HG02623 (cell line): ENCODE measurements around the gene SLC7A6OS.

Source experiments
- ATAC-seq: cut with Tn5 transposase; IDR thresholded peaks from one replicate; pipeline ENCODE4 v1.9.1; 2021; ENCODE audit warnings: moderate library complexity; ENCODE audit not compliant: unreplicated experiment

Gene SLC7A6OS

DNA sequence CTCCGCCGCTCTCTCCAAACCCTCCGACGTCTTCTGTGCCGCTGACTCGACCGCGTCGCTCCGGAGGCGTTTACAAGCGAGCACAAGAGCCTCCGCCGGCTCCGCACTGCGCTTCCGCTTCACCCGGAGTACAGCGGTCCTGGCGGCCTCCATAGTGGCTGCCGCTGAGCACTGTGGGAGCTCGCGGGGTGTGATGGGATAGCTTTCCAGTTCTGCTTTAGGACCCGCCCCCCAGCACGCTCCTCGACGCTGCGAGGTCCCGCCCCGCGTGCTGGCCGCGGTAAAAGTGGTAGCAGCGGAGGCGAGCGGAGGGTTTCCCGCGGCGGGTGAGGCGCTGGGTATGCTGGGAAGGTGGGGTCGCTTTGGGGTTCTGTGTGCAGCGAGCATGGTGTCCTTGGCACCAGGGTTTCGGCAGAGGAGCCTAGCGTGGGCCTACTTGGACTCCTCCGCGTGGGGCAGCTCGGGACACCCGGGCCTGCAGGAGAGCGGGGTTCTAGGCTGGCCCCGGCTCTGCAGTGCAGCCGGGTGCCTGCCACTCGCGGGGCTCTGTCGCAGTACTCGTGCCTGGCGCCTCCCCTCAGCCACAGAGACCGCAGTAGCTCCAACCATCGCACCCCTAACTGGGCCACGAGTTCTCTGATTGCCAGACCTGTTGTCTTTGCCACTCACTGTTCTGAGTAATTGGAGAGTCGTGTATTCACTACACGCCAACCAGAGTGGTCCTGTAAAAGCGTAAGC lies at the start of gene SLC7A6OS, which contains the start of gene PRMT7:
TSS of gene SLC7A6OS (minus strand) at position 173 of the 738 bp plus-strand sequence. CDS start at position 153, 20 bp downstream.
TSS of gene PRMT7 (plus strand) at position 246 of the 738 bp plus-strand sequence. CDS start 4,961 bp downstream, outside the sequence.
- ATAC-seq: peak; percentile 91

DNA sequence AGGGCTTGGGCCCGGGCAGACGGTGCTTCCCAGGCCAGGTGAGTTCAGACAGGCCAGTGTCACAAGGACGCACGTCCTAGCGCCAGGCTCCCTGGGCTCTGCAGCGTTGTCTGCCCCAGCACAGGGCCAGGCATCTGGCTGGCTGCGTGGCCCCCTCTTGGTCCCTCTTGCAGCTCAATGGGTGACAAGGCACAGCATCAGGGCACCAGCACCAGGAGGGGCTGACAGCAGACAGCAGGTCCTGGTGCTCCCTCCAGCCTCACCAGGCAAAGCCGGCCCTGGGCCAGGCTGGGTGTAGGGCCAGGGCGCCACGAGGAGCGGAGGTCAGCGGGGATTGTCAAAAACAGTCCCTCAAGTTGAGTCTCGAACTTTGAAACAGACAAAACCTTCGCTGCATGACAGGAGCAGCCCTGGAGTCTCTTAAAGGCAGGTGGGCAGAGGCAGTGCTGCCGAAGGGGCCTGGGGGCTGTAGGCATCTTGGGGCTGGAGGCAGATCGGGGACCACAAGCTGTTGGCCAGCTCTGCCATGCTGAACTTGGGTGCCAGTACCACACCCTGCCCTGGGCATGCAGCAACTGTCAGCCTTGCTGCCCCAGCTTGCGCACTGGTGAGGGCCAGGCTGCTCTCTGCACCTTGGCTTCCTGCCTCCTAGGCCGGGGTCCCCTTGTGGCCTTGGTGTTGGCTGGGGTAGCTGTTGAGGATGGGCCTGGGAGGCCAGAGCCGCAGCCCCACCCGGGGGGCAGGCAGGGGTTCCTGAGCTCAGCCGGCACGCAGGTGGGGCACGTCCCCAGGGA lies 48.8 kb upstream of the SLC7A6OS start:
- ATAC-seq: no peak

DNA sequence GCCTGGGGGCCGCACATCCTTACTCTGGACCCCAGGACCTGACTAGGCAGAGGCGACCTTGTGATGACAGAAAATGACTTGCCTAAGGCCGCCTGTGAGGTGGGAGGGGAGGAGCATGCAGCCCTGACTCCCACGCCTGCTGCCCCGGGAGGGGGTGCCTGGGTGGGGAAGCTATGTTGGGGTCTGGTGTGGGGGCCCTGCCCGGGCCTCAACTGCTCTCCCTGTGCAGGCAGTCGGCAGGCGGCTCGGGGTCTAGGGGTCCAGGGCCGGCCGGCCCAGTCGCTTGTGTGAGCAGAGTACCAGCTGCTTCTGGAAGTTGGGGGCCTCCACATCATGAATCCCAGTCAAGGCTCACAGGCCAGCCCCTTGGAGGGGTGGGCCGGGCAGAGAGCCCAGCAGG lies 48.2 kb upstream of the SLC7A6OS start:
- ATAC-seq: no peak

DNA sequence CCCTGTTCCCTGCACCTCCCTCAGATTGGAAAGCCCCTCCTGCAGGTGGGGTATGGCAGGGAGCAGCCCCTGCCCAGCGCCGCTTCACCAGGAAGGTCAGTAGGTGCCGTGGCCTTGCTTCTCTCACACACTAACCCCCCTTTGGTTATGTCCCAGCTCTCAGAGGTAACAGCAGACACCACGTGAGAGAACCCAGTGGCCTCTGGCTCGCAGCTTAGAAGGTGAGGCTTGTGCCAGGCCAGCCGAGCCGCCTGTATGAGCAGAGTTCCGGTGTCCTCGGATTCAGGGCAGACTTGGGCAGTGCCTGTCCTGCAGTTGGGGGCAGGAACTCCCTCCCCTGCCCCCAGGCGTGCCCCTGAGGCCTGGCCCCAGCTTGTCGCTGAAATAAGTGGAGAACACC lies 47.2 kb upstream of the SLC7A6OS start:
- ATAC-seq: no peak

DNA sequence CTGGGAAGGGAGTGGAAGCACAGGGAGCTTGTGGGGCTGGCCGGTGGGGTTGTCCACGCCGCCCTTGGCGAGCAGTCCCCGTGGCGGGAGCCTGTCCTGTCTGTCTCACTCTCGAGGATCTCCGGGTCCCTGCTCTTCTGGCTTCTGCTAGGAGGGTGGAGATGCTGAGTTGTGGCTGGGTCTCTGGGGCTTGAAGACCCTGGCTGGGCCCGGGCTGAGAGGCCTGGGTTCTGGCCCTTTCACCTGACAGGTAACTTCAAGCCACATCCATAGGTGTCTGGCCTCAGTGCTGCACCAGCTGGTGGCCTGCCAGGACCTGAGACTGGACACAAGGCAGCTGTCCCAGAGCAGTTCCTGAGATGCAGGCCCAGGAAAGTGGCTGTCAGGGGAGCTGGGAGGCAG lies 46.8 kb upstream of the SLC7A6OS start:
- ATAC-seq: no peak

DNA sequence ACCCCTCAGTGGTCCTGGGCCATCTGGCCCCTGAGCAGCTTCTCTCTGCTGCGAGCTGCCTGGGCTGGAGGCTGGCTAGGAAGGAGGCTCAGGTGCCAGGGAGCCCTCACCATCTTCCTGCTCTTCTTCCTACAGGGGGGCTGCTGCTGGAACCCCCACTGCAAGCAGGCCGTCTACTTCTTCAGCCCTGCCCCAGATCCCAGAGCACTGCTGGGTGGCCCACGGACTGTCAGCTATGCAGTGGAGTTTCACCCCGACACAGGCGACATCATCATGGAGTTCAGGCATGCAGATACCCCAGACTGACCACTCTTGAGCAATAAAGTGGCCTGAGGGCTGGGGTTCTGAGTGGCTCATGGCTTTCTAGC lies 46.2 kb upstream of the SLC7A6OS start:
- no peak for ATAC-seq

DNA sequence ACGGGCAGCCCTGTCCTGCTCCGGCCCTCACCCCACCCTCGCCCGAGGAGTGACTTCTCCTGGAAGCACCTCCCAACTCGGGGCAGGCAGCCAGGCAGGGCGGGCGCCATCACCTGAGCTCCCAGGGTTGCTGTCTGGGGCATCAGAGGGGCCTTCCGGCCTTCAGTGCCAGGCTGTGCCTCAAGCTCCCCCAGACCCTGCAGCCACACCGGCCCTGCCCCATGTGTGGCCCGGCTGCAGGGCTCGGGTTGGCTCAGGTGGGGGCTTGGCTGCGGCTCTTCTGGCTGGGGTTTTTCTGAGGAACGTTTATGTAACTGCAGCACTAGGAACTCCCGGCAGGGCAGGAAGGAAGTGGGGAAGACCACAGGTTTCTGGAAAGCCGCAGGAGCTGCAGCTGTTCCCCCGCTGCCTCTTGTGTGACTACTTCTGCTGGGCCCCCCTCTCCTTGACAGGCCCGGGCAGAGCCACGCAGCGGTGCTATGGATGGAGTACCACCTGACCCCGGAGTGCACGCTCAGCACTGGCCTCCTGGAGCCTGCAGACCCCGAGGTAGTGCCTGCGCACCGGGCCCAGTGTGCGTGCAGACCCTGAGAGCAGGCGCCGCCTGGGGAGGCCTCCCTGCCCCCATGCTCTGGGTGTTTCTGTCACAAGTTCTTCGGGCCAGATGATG lies 45.6 kb upstream of the SLC7A6OS start:
- peak; percentile 82 for ATAC-seq

DNA sequence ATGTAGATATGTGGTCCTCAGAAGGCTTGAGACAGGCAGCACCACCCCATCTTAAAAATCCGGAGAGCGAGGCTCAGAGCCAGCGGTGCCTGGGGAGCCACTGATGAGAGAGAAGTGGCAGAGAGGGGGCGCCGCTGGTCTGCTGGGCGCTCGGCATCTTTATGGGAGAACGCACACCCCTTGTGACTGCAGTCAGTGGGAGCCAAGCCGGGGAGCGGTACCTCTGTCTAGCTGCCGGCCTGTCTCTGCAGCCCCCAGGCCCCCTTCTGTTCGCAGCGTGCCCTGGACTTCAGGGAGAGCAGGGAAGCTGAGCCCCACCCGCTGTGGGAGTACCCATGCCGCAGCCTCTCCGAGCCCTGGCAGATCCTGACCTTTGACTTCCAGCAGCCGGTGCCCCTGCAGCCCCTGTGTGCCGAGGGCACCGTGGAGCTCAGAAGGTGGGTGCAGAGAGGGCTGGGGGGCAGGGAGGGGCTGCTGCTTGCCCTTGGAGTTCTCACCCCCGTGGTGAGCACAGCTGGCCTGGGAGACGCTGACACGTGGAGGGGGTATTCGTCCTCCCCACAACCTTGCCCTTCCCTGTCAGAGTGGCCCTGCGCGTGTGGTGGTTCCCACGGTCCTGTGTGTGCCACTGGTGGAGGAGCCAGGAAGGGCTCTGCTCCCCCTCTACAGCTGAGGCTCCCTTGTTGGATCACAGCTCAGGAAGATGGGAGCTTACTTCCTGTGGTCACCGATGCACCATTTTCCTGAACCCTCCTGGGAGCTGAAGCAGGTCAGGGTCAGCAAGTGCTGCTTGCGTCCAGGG lies 44.9 kb upstream of the SLC7A6OS start:
- ATAC-seq: no peak

DNA sequence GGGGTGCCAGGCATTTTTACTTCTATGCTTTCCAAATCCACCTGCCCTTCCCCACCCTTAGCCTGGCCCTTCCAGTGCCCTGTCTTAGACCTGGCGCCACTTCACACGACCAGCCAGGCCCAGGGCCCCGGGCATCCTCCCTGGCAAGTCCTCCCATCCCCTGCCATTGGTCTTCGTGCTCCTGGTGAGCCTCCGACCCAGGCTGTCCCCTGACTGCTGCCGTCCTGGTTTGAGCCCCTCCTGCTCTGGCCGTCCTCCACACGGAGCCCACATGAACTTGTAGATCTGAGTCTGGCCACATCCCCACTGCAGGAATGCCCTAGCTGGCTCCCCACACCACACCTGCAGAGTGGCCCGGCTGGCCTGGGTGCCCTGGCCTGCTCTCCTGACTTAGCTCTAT lies 44.1 kb upstream of the SLC7A6OS start:
- no peak for ATAC-seq

DNA sequence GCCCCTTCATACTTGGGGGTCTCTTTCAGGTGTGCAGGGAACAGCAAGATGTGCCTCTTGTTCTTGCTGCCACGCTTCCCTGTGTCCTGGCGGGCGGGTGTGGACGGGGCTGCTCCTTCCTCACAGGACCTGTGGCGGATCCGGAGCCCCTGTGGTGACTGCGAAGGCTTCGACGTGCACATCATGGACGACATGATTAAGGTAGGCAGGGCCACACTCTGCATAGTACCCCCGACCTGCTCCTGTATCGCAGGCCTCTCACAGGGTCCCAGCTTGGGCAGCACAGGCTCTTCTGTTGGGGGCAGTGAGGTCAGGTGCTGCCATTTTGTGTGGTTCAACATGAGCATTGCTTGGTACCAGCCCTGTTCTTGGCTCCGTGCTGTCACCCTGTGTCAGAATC lies 42.6 kb upstream of the SLC7A6OS start:
- ATAC-seq: no peak

DNA sequence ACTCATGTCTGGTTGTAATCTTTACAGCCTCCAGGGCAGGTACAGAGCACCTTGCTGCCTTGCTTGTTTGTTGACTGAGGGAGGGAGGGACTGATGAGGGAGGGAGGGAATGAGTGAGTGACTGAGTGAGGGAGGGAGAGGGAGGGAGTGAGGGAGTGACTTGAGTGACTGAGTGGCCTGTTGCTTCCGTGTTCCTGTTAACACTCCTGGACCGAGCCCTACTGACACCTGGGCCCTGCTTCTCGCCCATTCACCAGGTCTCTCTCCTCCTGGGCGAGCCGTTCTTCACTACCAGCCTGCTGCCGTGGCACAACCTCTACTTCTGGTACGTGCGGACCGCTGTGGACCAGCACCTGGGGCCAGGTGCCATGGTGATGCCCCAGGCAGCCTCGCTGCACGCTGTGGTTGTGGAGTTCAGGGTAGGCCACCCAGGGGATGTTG lies 41.3 kb upstream of the SLC7A6OS start:
- ATAC-seq: no peak

DNA sequence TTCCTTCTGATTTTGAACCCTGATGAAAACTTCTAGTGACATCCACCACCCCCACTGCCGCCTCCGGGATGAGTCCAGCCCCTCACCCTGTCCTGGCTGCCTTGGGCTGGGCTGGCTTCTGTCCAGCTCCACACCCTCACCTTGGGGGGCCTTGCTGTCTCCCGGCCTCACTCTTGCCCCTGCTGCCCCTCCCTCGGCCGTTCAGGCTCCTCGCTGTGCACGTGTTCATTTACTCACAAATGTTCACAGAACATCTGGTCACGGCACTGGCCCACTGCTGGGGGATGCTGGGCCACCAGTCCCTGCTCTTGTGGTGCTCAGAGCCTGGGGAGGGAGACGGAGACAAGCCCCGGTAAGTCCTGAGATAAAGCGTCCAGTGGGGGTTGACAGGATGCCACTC lies 40.7 kb upstream of the SLC7A6OS start:
- ATAC-seq: no peak

DNA sequence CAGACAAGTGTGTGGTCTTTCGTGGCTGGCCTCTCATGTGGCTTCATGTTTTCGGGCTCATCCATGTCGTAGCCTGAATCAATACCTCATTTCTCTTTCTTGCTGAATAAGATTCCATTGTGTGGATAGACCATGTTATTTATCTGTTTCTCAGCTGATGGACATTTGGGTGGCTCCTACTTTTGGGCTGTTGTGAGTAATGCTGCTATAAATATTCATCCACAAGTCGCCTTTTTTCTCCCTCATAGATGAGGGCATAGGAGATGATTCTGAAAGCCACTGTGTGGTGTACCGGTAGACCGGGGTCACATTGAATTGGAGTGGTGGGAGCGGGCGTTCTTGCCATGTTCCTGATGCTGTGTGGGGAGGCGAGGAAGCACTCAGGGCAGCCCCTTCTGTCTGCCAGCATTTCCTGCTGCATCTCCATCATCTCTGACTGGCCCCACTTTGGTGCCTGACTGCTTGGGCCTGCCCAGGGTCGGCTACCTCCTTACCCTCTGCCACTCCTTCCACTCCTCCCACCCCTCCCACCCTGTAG lies 40.1 kb upstream of the SLC7A6OS start:
- no peak for ATAC-seq

DNA sequence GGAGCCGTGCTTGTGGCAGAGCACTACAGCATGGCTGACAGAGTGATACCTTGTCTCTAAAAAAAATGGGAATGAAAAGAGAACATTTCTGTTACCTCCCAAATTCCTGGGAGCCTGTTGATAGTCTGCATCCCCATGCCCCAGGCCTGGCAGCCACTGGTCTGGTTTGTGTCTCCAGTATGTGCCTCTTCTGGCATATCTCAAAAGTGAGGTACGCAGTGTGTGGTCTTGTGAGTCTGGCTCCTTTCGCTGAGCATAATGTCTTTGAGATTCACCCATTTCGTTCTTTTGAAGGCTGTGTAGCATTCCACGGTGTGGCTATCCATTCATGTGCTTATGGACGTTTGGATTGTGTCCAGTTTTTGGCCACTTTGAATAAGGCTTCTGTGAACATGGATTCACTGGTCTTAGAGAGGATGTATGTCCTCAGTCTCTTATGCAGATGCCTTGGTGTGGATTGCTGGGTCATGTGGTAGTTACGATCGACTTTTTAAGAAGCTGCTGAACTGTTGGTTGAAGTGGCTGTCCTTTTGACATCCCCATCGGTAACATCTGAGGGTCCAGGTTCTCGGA lies 39.2 kb upstream of the SLC7A6OS start:
- no peak for ATAC-seq

DNA sequence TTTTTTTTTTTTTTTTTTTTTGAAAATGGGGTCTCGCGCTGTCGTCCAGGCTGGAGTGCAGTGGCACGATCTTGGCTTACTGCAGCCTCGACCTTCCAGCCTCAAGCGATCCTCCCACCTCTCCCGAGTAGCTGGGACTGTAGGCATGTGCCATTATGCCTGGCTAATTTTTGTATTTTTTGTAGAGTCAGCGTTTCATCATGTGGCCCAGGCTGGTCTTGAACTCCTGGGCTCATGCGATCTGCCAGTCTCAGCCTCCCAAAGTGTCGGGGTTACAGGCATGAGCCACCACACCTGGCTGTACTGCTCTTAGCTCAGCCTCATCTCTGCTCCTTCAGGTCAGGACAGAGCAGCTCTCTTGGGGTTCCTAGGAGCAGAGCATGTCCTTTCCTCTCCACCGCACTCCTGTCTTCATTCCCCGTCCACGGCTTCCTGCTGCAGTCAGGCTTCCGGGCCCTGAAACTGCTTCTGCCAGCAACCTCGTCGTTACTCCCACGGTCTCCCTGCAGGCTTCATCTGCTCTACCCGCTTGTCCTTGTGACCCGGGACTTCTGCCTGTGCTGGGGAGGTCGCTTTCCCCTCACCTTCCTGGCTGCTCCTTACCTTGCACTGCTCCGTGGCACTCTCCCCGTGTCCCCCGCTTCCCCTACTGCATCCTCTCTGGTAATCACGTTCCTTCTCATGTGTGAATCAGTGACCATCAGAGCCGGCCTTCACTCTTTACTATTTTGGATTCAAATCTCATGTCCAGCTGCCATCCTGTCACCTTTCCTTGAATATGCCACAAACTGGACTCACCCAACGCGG lies 38.1 kb upstream of the SLC7A6OS start:
- ATAC-seq: no peak

DNA sequence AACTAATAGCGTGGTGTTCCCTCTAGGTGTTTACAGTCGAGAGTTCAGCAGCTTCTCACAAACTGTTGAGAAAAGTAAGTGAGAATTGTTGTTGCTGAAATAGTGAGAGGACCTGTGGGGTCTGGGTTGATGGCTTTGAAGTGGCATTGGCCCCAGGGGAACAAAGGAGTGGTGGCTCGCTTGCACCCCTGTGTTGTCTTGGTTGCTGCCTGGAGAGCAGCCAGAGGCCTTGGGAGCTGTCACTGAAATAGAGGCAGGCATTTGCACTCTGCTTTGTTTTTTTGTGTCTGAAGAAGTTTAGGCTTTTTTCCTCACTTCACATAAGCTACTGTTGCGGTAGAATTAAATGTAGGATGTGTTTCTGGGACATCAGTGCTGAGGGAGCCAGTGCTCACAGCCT lies 36.9 kb upstream of the SLC7A6OS start:
- ATAC-seq: no peak

DNA sequence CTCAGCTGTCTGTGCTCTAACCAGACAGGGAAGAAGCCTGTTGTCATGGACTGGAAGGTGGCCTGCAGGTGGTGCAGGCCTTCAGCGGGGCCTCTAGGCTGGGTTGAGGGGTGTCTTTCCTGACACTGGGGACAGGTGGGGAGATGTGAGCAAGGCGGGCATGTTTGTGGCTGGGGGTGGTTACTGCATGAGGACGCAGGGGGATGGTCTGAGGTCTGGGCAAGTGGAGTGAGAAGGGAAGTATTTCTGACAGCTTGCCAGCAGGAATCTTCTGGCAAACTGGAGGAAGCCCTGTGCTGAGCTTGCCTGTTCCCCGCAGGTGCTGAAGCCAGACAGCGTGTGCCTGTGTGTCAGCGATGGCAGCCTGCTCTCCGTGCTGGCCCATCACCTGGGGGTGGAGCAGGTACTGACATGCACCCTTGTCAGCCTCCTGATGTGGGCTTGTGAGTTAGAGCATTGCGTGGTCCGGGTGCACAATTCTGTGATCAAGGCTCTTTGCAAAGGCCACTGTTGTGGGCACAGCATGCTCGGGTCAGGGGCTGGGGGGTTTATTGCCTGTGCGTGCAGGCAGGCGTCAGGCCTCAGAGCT lies 36.2 kb upstream of the SLC7A6OS start:
- no peak for ATAC-seq

DNA sequence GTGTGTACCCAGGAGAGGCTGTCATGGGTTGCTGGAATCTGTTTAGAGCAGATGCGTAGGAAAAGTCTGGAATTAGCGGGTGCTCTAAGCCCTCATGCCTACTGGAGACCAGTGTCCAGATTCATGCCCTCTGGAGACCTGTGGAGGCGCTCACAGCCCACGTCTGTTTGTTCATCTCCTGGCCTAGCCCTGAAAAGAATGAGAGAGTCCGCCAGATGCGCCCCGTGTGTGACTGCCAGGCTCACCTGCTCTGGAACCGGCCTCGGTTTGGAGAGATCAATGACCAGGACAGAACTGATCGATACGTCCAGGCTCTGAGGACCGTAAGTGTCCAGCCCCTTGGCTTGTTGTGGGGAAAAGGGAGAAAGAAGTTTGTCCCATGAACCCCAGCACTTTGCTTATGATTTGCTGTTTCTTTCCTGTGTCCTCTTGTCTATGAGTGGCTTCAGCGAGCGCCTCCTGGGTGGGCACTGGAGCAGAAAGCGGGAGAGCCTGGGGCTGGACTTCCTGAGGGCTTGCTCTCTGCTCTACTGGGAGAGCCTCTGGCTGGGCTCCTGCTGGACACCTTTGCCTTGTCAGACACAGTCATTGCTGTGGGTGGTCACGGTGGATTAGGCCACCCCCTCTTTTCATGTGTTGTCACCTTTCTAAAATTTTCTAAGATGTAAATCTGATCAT lies 35.4 kb upstream of the SLC7A6OS start:
- no peak for ATAC-seq
